NCI-H187 treated with DMSO at 0.1 percent for 48 hours (cell line): Measurements from ENCODE around the gene KRT81.
"Not testable (repeated sequence)": the region's sequence is repeated elsewhere in the genome, so short reads cannot be mapped to it uniquely, and the experiment has no call there.

Source experiments
- DNase-seq: peaks from one replicate; lab custom pipeline; 2025; lab: John Stamatoyannopoulos, UW

Gene KRT81

GRCh38 chr12:52317468-52318052 is 26.2 kb upstream of the KRT81 start:
- DNase-seq: no peak

- DNase-seq: no peak
Measured at GRCh38 chr12:52316701-52317100, 25.4 kb upstream of the KRT81 start.

GRCh38 chr12:52316290-52316689 is 25.0 kb upstream of the KRT81 start:
- DNase-seq: no peak

- DNase-seq: not testable (repeated sequence)
Measured at GRCh38 chr12:52315721-52316120, 24.4 kb upstream of the KRT81 start.

GRCh38 chr12:52314511-52314910 is 23.2 kb upstream of the KRT81 start:
- no peak for DNase-seq

- no peak for DNase-seq
Measured at GRCh38 chr12:52313926-52314325, 22.6 kb upstream of the KRT81 start.

- DNase-seq: no peak
Measured at GRCh38 chr12:52313461-52313860, 22.1 kb upstream of the KRT81 start.

GRCh38 chr12:52312086-52312485 is 20.8 kb upstream of the KRT81 start:
- DNase-seq: no peak

- DNase-seq: no peak
Measured at GRCh38 chr12:52311285-52311648, 19.9 kb upstream of the KRT81 start.

- no peak for DNase-seq
Measured at GRCh38 chr12:52310622-52311284, 19.4 kb upstream of the KRT81 start.

GRCh38 chr12:52308806-52309425 is 17.6 kb upstream of the KRT81 start:
- DNase-seq: no peak

- DNase-seq: no peak
Measured at GRCh38 chr12:52307836-52308805, 16.8 kb upstream of the KRT81 start.

GRCh38 chr12:52306731-52307130 is 15.4 kb upstream of the KRT81 start:
- DNase-seq: no peak

GRCh38 chr12:52305921-52306705 is 14.8 kb upstream of the KRT81 start:
- DNase-seq: no peak

- DNase-seq: not testable (repeated sequence)
Measured at GRCh38 chr12:52304941-52305411, 13.6 kb upstream of the KRT81 start.

- DNase-seq: not testable (repeated sequence)
Measured at GRCh38 chr12:52302242-52302914, 11.0 kb upstream of the KRT81 start.

- not testable (repeated sequence) for DNase-seq
Measured at GRCh38 chr12:52301721-52302120, 10.4 kb upstream of the KRT81 start.

- DNase-seq: no peak
Measured at GRCh38 chr12:52300796-52301691, 9.7 kb upstream of the KRT81 start.

GRCh38 chr12:52298677-52299190 is 7.4 kb upstream of the KRT81 start:
- no peak for DNase-seq
